Epithelial cell of proximal tubule (primary cell): ENCODE results near the gene ZNF629. TPM values are rescaled to one million over a fixed set of nuclear protein-coding genes. Genes with fewer than 3 reads are reported as not detected.
A peak's percentile ranks its signal among the peaks of the same experiment; 100 is the strongest.

Experiments used
- DNase-seq: peaks from one replicate; pipeline ENCODE4 v3.0.0-alpha.2; 2011; ENCODE audit warnings: low read depth
- H3K4me3 ChIP-seq: 2 replicates; pipeline ENCODE4 v1.5.1; 2011; ENCODE audit warnings: low read depth, mild to moderate bottlenecking, low read length
- CTCF ChIP-seq: conservative IDR thresholded peaks from 2 replicates; pipeline ENCODE4 v1.5.1; 2012; ENCODE audit warnings: low read depth, mild to moderate bottlenecking, low read length
- total RNA-seq: library from RNA; depleted of rRNA; stranded (reverse); fragments of >200 nt; gene quantifications from 2 replicates; pipeline ENCODE4 v1.2.3, GENCODE V29; 2015

The ZNF629 gene
- total RNA-seq, 1 donor from 2014 or later, result 14.0 TPM

DNA sequence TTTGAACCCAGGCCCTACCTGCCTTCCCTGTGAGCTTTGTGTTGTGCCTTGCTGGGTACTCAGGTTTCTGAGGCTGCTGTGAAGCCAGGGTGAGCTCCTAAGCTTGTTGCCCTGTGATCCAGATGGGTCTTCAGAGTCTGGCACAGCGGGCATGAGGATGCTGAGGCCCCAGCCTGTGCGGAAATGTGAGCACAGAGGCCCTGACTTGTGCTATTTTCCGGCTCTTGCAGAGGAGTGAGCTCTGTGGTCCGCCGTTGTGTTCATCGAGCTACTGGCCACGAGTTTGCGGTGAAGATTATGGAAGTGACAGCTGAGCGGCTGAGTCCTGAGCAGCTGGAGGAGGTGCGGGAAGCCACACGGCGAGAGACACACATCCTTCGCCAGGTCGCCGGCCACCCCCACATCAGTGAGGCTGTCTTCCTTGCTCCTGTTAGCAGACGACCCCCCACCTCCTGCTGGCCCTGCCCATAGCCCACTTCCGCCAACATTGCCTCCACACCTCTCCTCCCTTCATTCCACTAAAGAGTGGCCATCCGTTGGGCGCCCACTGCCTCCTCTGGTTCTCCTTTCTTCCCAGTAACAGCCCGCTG lies 36.0 kb downstream of the ZNF629 start:
- no peak for TF ChIP-seq CTCF
- H3K4me3 ChIP-seq, result no peak overlapping the region

GRCh38 chr16:30750201-30750600 lies 36.8 kb downstream of the ZNF629 start:
- no peak for TF ChIP-seq CTCF
- DNase-seq, result no peak

More for the DNA sequence above, 36.0 kb downstream of the ZNF629 start:
- DNase-seq, result no peak

DNA sequence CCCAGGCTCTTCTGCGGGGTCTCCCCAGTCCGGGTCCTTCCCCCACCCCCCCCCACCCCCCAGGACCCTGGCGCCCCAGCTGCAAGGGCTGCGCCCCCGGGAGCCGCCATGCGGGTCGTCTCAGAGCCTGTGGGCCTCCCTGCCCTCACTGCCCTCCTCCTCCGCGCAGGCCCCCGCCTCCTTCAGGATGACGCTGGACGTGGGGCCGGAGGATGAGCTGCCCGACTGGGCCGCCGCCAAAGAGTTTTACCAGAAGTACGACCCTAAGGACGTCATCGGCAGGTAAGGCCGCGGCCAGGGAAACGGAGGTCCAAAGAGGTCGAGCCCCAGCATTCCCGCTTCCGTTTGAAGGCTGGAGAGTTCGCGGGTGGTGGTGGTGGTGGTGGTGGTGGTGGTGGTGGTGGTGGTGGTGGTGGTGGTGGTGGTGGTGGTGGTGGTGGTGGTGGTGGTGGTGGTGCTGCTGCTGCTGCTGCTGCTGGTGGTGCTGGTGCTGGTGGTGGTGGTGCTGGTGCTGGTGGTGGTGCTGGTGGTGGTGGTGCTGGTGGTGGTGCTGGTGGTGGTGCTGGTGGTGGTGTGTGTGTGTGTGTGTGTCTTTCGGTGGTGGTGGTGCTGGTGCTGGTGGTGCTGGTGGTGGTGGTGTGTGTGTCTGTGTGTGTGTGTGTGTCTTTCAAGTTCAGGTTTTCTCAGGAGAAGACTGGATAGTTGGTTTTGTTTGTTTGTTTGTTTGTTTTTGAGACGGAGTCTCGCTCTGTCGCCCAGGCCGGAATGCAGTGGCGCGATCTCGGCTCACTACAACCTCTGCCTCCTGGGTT lies 38.2 kb downstream of the ZNF629 start:
- DNase-seq, result no peak
- no peak for TF ChIP-seq CTCF
- H3K4me3 ChIP-seq, result peak overlapping the region; percentile 76

More at GRCh38 chr16:30750201-30750600, 36.8 kb downstream of the ZNF629 start:
- H3K4me3 ChIP-seq, result no peak overlapping the region

GRCh38 chr16:30747799-30748633 lies 39.0 kb downstream of the ZNF629 start, which contains the start of gene PHKG2:
PHKG2 (plus strand) TSS chr16:30748425; CDS start chr16:30748821, 396 bp downstream.
- TF ChIP-seq CTCF, result no peak
- H3K4me3 ChIP-seq, result peak within 1 kb of the TSS; percentile 76
- peak; percentile 74 for DNase-seq

DNA sequence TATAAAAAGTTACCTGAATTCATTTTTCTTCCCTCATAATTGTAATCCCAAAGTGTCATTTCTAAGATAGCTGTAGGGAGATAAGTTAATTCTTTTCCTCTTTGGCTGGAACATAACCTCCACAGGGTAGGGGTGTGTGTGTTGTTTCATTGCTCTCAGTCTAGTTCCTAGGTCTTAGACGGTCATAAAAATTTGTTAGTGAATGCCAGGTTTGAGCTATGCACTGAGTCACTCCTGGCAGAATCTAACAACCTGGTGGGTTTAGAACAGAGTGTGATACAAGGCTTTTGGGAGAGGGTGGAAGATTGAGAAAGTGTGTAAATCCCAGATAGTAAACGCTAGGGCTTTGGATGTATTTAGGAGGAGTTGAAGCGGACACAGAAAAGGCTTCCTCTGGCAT lies 39.7 kb downstream of the ZNF629 start:
- DNase-seq, result peak; percentile 26

More for the DNA sequence above, 39.7 kb downstream of the ZNF629 start:
- peak overlapping the region; percentile 76 for H3K4me3 ChIP-seq
- no peak for TF ChIP-seq CTCF
